HG03025 (cell line): ENCODE measurements around the gene C19orf67.
A peak's percentile ranks its signal among the peaks of the same experiment; 100 is the strongest.

ENCODE experiments used
- ATAC-seq: cut with Tn5 transposase; IDR thresholded peaks from one replicate; pipeline ENCODE4 v1.9.1; 2021; ENCODE audit warnings: mild to moderate bottlenecking, moderate library complexity; ENCODE audit not compliant: unreplicated experiment, low FRiP score

The C19orf67 gene

GRCh38 chr19:14111486-14111885, 25.9 kb upstream of the C19orf67 start:
- ATAC-seq: no peak

GRCh38 chr19:14110650-14111049, 25.1 kb upstream of the C19orf67 start:
- ATAC-seq: no peak

GRCh38 chr19:14107581-14108461, 22.2 kb upstream of the C19orf67 start:
- no peak for ATAC-seq

- no peak for ATAC-seq
Measured at GRCh38 chr19:14106840-14107239, 21.3 kb upstream of the C19orf67 start.

GRCh38 chr19:14105680-14106079, 20.1 kb upstream of the C19orf67 start:
- ATAC-seq: no peak

GRCh38 chr19:14103310-14103709, 17.7 kb upstream of the C19orf67 start:
- ATAC-seq: no peak

- no peak for ATAC-seq
Measured at GRCh38 chr19:14102756-14103155, 17.2 kb upstream of the C19orf67 start.

GRCh38 chr19:14102102-14102696, 16.6 kb upstream of the C19orf67 start:
- ATAC-seq: no peak

- no peak for ATAC-seq
Measured at GRCh38 chr19:14101003-14101545, 15.5 kb upstream of the C19orf67 start.

GRCh38 chr19:14097532-14098151, 12.1 kb upstream of the C19orf67 start:
- ATAC-seq: no peak

GRCh38 chr19:14096272-14096992, 10.8 kb upstream of the C19orf67 start:
- ATAC-seq: no peak

GRCh38 chr19:14094854-14095253, 9.3 kb upstream of the C19orf67 start:
- ATAC-seq: no peak

- ATAC-seq: no peak
Measured at GRCh38 chr19:14093117-14093823, 7.7 kb upstream of the C19orf67 start.

- ATAC-seq: no peak
Measured at GRCh38 chr19:14091813-14092462, 6.4 kb upstream of the C19orf67 start.

GRCh38 chr19:14091081-14091812, 5.7 kb upstream of the C19orf67 start:
- peak; percentile 63 for ATAC-seq

GRCh38 chr19:14090509-14091080, 5.0 kb upstream of the C19orf67 start, which contains the start of gene SAMD1:
SAMD1 (minus strand) TSS chr19:14090751.
- peak; percentile 28 for ATAC-seq

- no peak for ATAC-seq
Measured at GRCh38 chr19:14089662-14090508, 4.3 kb upstream of the C19orf67 start.

- ATAC-seq: no peak
Measured at GRCh38 chr19:14089412-14089661, 3.8 kb upstream of the C19orf67 start.
